Right lobe of liver (tissue), 6 donors: Measurements from ENCODE around the gene ENPP7. TPM values are rescaled to one million over a fixed set of nuclear protein-coding genes. Genes with fewer than 3 reads are reported as not detected.
A peak's percentile ranks its signal among the peaks of the same experiment; 100 is the strongest.

Experiments used
- ATAC-seq, 4 donors: fragments of 200-7000 bp; cut with Tn5 transposase; one replicate each; pipeline ENCODE4 v1.9.1; 2020; ENCODE audit warnings: mild to moderate bottlenecking in 4 of 4, moderate library complexity in 4 of 4
- DNase-seq, 3 donors: peaks; one replicate each; pipeline ENCODE4 v3.0.0-alpha.2; 2020
- H3K27ac ChIP-seq, 3 donors: fragments of 200-600 bp; one replicate each; pipeline ENCODE4 v1.8.0; 2022
- H3K27me3 ChIP-seq, 2 donors: fragments of 200-600 bp; one replicate each; pipeline ENCODE4 v1.8.0; 2022
- H3K36me3 ChIP-seq, 4 donors: fragments of 200-600 bp; sonication (generic) in 1 of 4; one replicate each; pipeline versions ENCODE4 v1.5.1 to v1.8.0; 2017 to 2022; ENCODE audit warnings: control low read depth in 1 of 4
- H3K4me1 ChIP-seq, 4 donors: fragments of 200-600 bp; sonication (generic) in 1 of 4; one replicate each; pipeline versions ENCODE4 v1.5.1 to v1.8.0; 2017 to 2022; ENCODE audit warnings: control low read depth in 1 of 4
- H3K4me3 ChIP-seq, 3 donors: fragments of 200-600 bp; one replicate each; pipeline ENCODE4 v1.8.0; 2022
- H3K9me3 ChIP-seq, 4 donors: fragments of 200-600 bp; sonication (generic) in 1 of 4; one replicate each; pipeline versions ENCODE4 v1.5.1 to v1.8.0; 2017 to 2022; ENCODE audit warnings: control low read depth in 1 of 4
- CTCF ChIP-seq, 4 donors: fragments of 200-600 bp in 3 of 4; fragments of 450-650 bp in 1 of 4; IDR thresholded peaks; one replicate each; pipeline versions ENCODE4 v1.5.1 to v1.8.0; 2016 to 2022; ENCODE audit warnings: antibody characterized with exemption in 4 of 4, mild to moderate bottlenecking in 2 of 4
- POLR2A ChIP-seq: fragments of 450-650 bp; IDR thresholded peaks from one replicate; pipeline ENCODE4 v1.6.1; 2017; ENCODE audit warnings: antibody characterized with exemption, mild to moderate bottlenecking
- WGBS: methylation state at CpG from one replicate; pipeline ENCODE4 v1.1.6; 2018; ENCODE audit warnings: low coverage, low lambda C conversion rate; ENCODE audit not compliant: insufficient coverage; ENCODE audit errors: missing lambda C conversion rate; 5-methylcytosine and 5-hydroxymethylcytosine counted together
- intact Hi-C, 2 donors: fragments of 100-400 bp; cut with DNase I; formaldehyde crosslinking; loops; one replicate each; pipeline versions ENCODE4 v1.11.2 to v1.14.1; 2022
- total RNA-seq, 6 experiments: library from RNA; depleted of rRNA in 2 of 6; stranded (reverse); fragments of >200 nt in 2 of 6; fragmentation: NEBNext Ultra II Directional in 3 of 6; extraction: Animal tissue kit (Norgen Biotek cat#: 25700) in 3 of 6; gene quantifications; one replicate each; pipeline versions ENCODE4 v1.1.0 to v1.2.4, GENCODE V29; 2016 to 2023
- donor health status: DM: no; HTN: yes; CAD: no.
- donor health status: DM: no; HTN: no; CAD: no.
- donor health status: DM: no; HTN: no; CAD: no.
- donor health status: DM: no; HTN: yes; CAD: no.
- donor health status: DM: no; HTN: yes; CAD: no.

Gene ENPP7
- total RNA-seq, 6 experiments from 2014 or later, result 3.4 to 43.2 (median 17.8) TPM

GRCh38 chr17:79728908-79729471, 1.8 kb upstream of the ENPP7 start:
- peaks cover 0 to 24% (median 12%) of the 10 kb centered on the region in 4 donors for H3K4me1 ChIP-seq
- DNase-seq (no peak), ATAC-seq (peak in 1 of 4 donors; percentile 0)
- intact Hi-C loops, result no loop called here
- no peak for TF ChIP-seq CTCF (IDR thresholded peaks at IDR 0.05)
- no peak for TF ChIP-seq POLR2A
- H3K27ac ChIP-seq, result no peak overlapping the region
- no peaks in the 10 kb centered on the region for H3K9me3 ChIP-seq
- 46% methylated on average over 9 of the region's 26 CpGs for WGBS
- peak overlapping the region in 2 of 3 donors; percentile 37 to 58 for H3K4me3 ChIP-seq
- no peaks in the 10 kb centered on the region for H3K27me3 ChIP-seq
- H3K36me3 ChIP-seq, result no peaks in the 10 kb centered on the region

- intact Hi-C loops, result no loop called here
- ATAC-seq, result no peak
- WGBS, result 93% methylated on average over 10 of the region's 12 CpGs
- no peaks in the 10 kb centered on the region for H3K36me3 ChIP-seq
- TF ChIP-seq POLR2A (no peak), CTCF (IDR thresholded peaks at IDR 0.05) (no peak)
- no peak overlapping the region for H3K27ac ChIP-seq
- H3K27me3 ChIP-seq, result no peaks in the 10 kb centered on the region
- H3K4me1 ChIP-seq, result peaks cover 0 to 24% (median 12%) of the 10 kb centered on the region in 4 donors
- no peak for DNase-seq
- no peaks in the 10 kb centered on the region for H3K9me3 ChIP-seq
- no peak overlapping the region for H3K4me3 ChIP-seq
Measured at GRCh38 chr17:79729761-79730160, 982 bp upstream of the ENPP7 start.

DNA sequence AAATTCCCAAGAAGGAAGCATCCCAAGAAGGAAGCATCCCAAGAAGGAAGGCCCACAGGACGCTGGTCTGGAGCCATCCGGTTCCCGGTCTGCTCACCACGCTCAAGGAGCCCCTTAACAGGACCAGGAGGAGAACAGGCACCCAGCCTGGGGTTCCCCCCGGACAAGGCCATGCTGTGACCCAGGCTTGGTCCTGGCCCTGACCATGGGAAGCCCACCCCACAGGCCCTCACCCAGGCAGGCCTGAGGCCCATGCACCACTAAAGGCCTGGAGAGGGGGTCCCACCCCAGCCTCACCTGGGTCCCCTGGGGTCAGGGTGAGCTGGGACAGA, 340 bp upstream of the ENPP7 start:
- intact Hi-C loops, result no loop called here
- WGBS, result no CpG with 5 or more reads among the region's 5 CpGs

GRCh38 chr17:79732254-79732653, 1.5 kb downstream of the ENPP7 start:
- Histone ChIP-seq H3K27ac (peak overlapping the region; percentile 36 to 71 (median 68)), H3K4me3 (peak overlapping the region; percentile 32 to 50 (median 49)), H3K9me3 (no peaks in the 10 kb centered on the region), H3K4me1 (peaks cover 0 to 24% (median 12%) of the 10 kb centered on the region in 4 donors), H3K27me3 (no peaks in the 10 kb centered on the region), H3K36me3 (no peaks in the 10 kb centered on the region)
- intact Hi-C loops, result no loop called here
- TF ChIP-seq CTCF (IDR thresholded peaks at IDR 0.05) (no peak), POLR2A (no peak)
- 40% methylated on average over 1 of the region's 10 CpGs for WGBS
- DNase-seq (no peak), ATAC-seq (no peak)

More for the DNA sequence above, 340 bp upstream of the ENPP7 start:
- ATAC-seq (no peak), DNase-seq (no peak)
- Histone ChIP-seq H3K4me1 (peaks cover 0 to 24% (median 12%) of the 10 kb centered on the region in 4 donors), H3K27ac (peak overlapping the region in 1 of 3 donors; percentile 37), H3K4me3 (peak overlapping the region in 1 of 3 donors; percentile 50), H3K27me3 (no peaks in the 10 kb centered on the region), H3K36me3 (no peaks in the 10 kb centered on the region), H3K9me3 (no peaks in the 10 kb centered on the region)
- TF ChIP-seq POLR2A (no peak), CTCF (IDR thresholded peaks at IDR 0.05) (no peak)
